ENCODE measurements around the gene ALG14.
"Not testable (repeated sequence)": the region's sequence is repeated elsewhere in the genome, so short reads cannot be mapped to it uniquely, and the experiment has no call there.

The ALG14 gene

GRCh38 chr1:95040032-95040525 is 32.7 kb downstream of the ALG14 start:
- H3K9me3 Mint-ChIP-seq (ENCODE audit: low read depth), result no peaks in the 10 kb centered on the region
- peaks cover 3% of the 10 kb centered on the region for H3K36me3 Mint-ChIP-seq
- no peak overlapping the region for H3K27ac Mint-ChIP-seq
- no peaks in the 10 kb centered on the region for H3K4me1 Mint-ChIP-seq (ENCODE audit: low read depth)
- no peaks in the 10 kb centered on the region for H3K27me3 Mint-ChIP-seq
- H3K4me3 Mint-ChIP-seq, result no peak overlapping the region

GRCh38 chr1:95039360-95040031 is 33.3 kb downstream of the ALG14 start:
- Mint-ChIP-seq H3K4me3 (no peak overlapping the region), H3K27me3 (no peaks in the 10 kb centered on the region), H3K9me3 (ENCODE audit: low read depth) (no peaks in the 10 kb centered on the region), H3K4me1 (ENCODE audit: low read depth) (no peaks in the 10 kb centered on the region), H3K27ac (no peak overlapping the region), H3K36me3 (peaks cover 3% of the 10 kb centered on the region)

- Mint-ChIP-seq H3K4me1 (ENCODE audit: low read depth) (no peaks in the 10 kb centered on the region), H3K27me3 (no peaks in the 10 kb centered on the region), H3K36me3 (peaks cover 7% of the 10 kb centered on the region), H3K4me3 (no peak overlapping the region), H3K9me3 (ENCODE audit: low read depth) (no peaks in the 10 kb centered on the region), H3K27ac (no peak overlapping the region)
Measured at GRCh38 chr1:95035536-95035935, 37.2 kb downstream of the ALG14 start.

- no peaks in the 10 kb centered on the region for H3K4me1 Mint-ChIP-seq (ENCODE audit: low read depth)
- no peak overlapping the region for H3K27ac Mint-ChIP-seq
- H3K27me3 Mint-ChIP-seq, result no peaks in the 10 kb centered on the region
- H3K4me3 Mint-ChIP-seq, result no peak overlapping the region
- H3K9me3 Mint-ChIP-seq (ENCODE audit: low read depth), result no peaks in the 10 kb centered on the region
- H3K36me3 Mint-ChIP-seq, result peaks cover 7% of the 10 kb centered on the region
Measured at GRCh38 chr1:95034506-95034905, 38.2 kb downstream of the ALG14 start.

GRCh38 chr1:95033843-95034242 is 38.9 kb downstream of the ALG14 start:
- no peak overlapping the region for H3K27ac Mint-ChIP-seq
- H3K36me3 Mint-ChIP-seq, result peaks cover 7% of the 10 kb centered on the region
- no peaks in the 10 kb centered on the region for H3K4me1 Mint-ChIP-seq (ENCODE audit: low read depth)
- H3K9me3 Mint-ChIP-seq (ENCODE audit: low read depth), result no peaks in the 10 kb centered on the region
- no peak overlapping the region for H3K4me3 Mint-ChIP-seq
- H3K27me3 Mint-ChIP-seq, result no peaks in the 10 kb centered on the region

- no peak overlapping the region for H3K27ac Mint-ChIP-seq
- H3K36me3 Mint-ChIP-seq, result peaks cover 23% of the 10 kb centered on the region
- H3K27me3 Mint-ChIP-seq, result no peaks in the 10 kb centered on the region
- no peaks in the 10 kb centered on the region for H3K4me1 Mint-ChIP-seq (ENCODE audit: low read depth)
- H3K9me3 Mint-ChIP-seq (ENCODE audit: low read depth), result no peaks in the 10 kb centered on the region
- no peak overlapping the region for H3K4me3 Mint-ChIP-seq
Measured at GRCh38 chr1:95029532-95029931, 43.2 kb downstream of the ALG14 start.

- H3K4me3 Mint-ChIP-seq, result no peak overlapping the region
- H3K4me1 Mint-ChIP-seq (ENCODE audit: low read depth), result no peaks in the 10 kb centered on the region
- peaks cover 27% of the 10 kb centered on the region for H3K36me3 Mint-ChIP-seq
- H3K27ac Mint-ChIP-seq, result no peak overlapping the region
- H3K9me3 Mint-ChIP-seq (ENCODE audit: low read depth), result no peaks in the 10 kb centered on the region
- no peaks in the 10 kb centered on the region for H3K27me3 Mint-ChIP-seq
Measured at GRCh38 chr1:95028954-95029353, 43.8 kb downstream of the ALG14 start.

- no peak overlapping the region for H3K27ac Mint-ChIP-seq
- no peaks in the 10 kb centered on the region for H3K27me3 Mint-ChIP-seq
- no peak overlapping the region for H3K4me3 Mint-ChIP-seq
- no peaks in the 10 kb centered on the region for H3K4me1 Mint-ChIP-seq (ENCODE audit: low read depth)
- no peaks in the 10 kb centered on the region for H3K9me3 Mint-ChIP-seq (ENCODE audit: low read depth)
- H3K36me3 Mint-ChIP-seq, result peaks cover 34% of the 10 kb centered on the region
Measured at GRCh38 chr1:95027046-95027445, 45.7 kb downstream of the ALG14 start.

GRCh38 chr1:95023399-95024043 is 49.2 kb downstream of the ALG14 start:
- no peak overlapping the region for H3K27ac Mint-ChIP-seq
- H3K9me3 Mint-ChIP-seq (ENCODE audit: low read depth), result no peaks in the 10 kb centered on the region
- peaks cover 29% of the 10 kb centered on the region for H3K36me3 Mint-ChIP-seq
- no peaks in the 10 kb centered on the region for H3K4me1 Mint-ChIP-seq (ENCODE audit: low read depth)
- H3K4me3 Mint-ChIP-seq, result no peak overlapping the region
- no peaks in the 10 kb centered on the region for H3K27me3 Mint-ChIP-seq

- Mint-ChIP-seq H3K27ac (no peak overlapping the region), H3K27me3 (no peaks in the 10 kb centered on the region), H3K36me3 (peaks cover 25% of the 10 kb centered on the region), H3K4me1 (ENCODE audit: low read depth) (no peaks in the 10 kb centered on the region), H3K9me3 (ENCODE audit: low read depth) (no peaks in the 10 kb centered on the region), H3K4me3 (no peak overlapping the region)
Measured at GRCh38 chr1:95022644-95022926, 50.2 kb downstream of the ALG14 start.

- no peak overlapping the region for H3K4me3 Mint-ChIP-seq
- H3K27ac Mint-ChIP-seq, result no peak overlapping the region
- H3K27me3 Mint-ChIP-seq, result no peaks in the 10 kb centered on the region
Measured at GRCh38 chr1:95021805-95022643, 50.7 kb downstream of the ALG14 start.

GRCh38 chr1:95021119-95021518 is 51.6 kb downstream of the ALG14 start:
- H3K4me3 Mint-ChIP-seq, result no peak overlapping the region
- H3K27ac Mint-ChIP-seq, result no peak overlapping the region
- H3K27me3 Mint-ChIP-seq, result no peaks in the 10 kb centered on the region
- no peaks in the 10 kb centered on the region for H3K9me3 Mint-ChIP-seq (ENCODE audit: low read depth)
- H3K36me3 Mint-ChIP-seq, result peaks cover 22% of the 10 kb centered on the region
- H3K4me1 Mint-ChIP-seq (ENCODE audit: low read depth), result no peaks in the 10 kb centered on the region

More at GRCh38 chr1:95021805-95022643, 50.7 kb downstream of the ALG14 start:
- Mint-ChIP-seq H3K36me3 (peaks cover 25% of the 10 kb centered on the region), H3K4me1 (ENCODE audit: low read depth) (no peaks in the 10 kb centered on the region), H3K9me3 (ENCODE audit: low read depth) (no peaks in the 10 kb centered on the region)

- not testable (repeated sequence) for H3K4me1 Mint-ChIP-seq (ENCODE audit: low read depth); H3K4me3 Mint-ChIP-seq; H3K27ac Mint-ChIP-seq; H3K27me3 Mint-ChIP-seq; H3K36me3 Mint-ChIP-seq; H3K9me3 Mint-ChIP-seq (ENCODE audit: low read depth)
Measured at GRCh38 chr1:95019466-95019865, 53.3 kb downstream of the ALG14 start.

GRCh38 chr1:95018602-95019369 is 54.0 kb downstream of the ALG14 start:
- no peaks in the 10 kb centered on the region for H3K4me1 Mint-ChIP-seq (ENCODE audit: low read depth)
- H3K4me3 Mint-ChIP-seq, result no peak overlapping the region
- H3K27me3 Mint-ChIP-seq, result no peaks in the 10 kb centered on the region
- H3K9me3 Mint-ChIP-seq (ENCODE audit: low read depth), result no peaks in the 10 kb centered on the region
- no peak overlapping the region for H3K27ac Mint-ChIP-seq
- peaks cover 5% of the 10 kb centered on the region for H3K36me3 Mint-ChIP-seq

GRCh38 chr1:95017775-95018174 is 55.0 kb downstream of the ALG14 start:
- Mint-ChIP-seq H3K4me1 (ENCODE audit: low read depth) (no peaks in the 10 kb centered on the region), H3K36me3 (peaks cover 5% of the 10 kb centered on the region), H3K4me3 (no peak overlapping the region), H3K27ac (no peak overlapping the region), H3K9me3 (ENCODE audit: low read depth) (no peaks in the 10 kb centered on the region), H3K27me3 (no peaks in the 10 kb centered on the region)

All from activated naive CD8-positive, alpha-beta T cell (primary cell).